HCT116 (cell line): ENCODE results near the gene CDCA3. TPM values are rescaled to one million over a fixed set of nuclear protein-coding genes. Genes with fewer than 3 reads are reported as not detected.

Source experiments
- ATAC-seq: fragments of 200-7000 bp; cut with Tn5 transposase; 2 replicates; pipeline ENCODE4 v1.9.1; 2020; ENCODE audit warnings: mild to moderate bottlenecking, moderate library complexity
- BruUV-seq: library from RNA; stranded (reverse); fragments of 400-500 nt; replicated peaks from 2 replicates; lab custom pipeline; 2021; lab: Mats Ljungman, UMichigan
- CTCF ChIA-PET: fragments of 300-600 bp; sonication (Branson Sonifier 250); formaldehyde crosslinking; loops from one replicate; lab custom pipeline; 2021; ENCODE audit warnings: antibody characterized with exemption; lab: Charles Lee
- POLR2A ChIA-PET: fragments of 300-600, 350-600 bp; sonication (Branson Sonifier 250); formaldehyde crosslinking; loops from one replicate; lab custom pipeline; 2021; ENCODE audit warnings: antibody characterized with exemption; lab: Charles Lee
- RAD21 ChIA-PET, 2 experiments: fragments of 300-600 bp; sonication (Branson Sonifier 250); formaldehyde crosslinking; loops; one replicate each; lab custom pipeline; 2023; ENCODE audit warnings: low total read pairs in 2 of 2; ENCODE audit not compliant: uncharacterized antibody in 2 of 2, unreplicated experiment in 2 of 2, low non-redundant PET in 1 of 2; lab: Charles Lee
- DNase-seq: peaks from one replicate; pipeline ENCODE4 v3.0.0-alpha.2; 2010; ENCODE audit warnings: low read depth, low spot score
- H2AFZ ChIP-seq: fragments of 200-600 bp; shearing (Covaris generic), sonication (generic); 2 replicates; pipeline ENCODE4 v1.6.1; 2017; ENCODE audit warnings: low read depth, mixed run types, mixed read lengths, antibody characterized with exemption, low read length; ENCODE audit not compliant: poor library complexity, severe bottlenecking
- H3K27ac ChIP-seq: 2 replicates; pipeline ENCODE4 v1.5.1; 2012; ENCODE audit warnings: low read depth, low read length
- H3K27me3 ChIP-seq: fragments of 200-600 bp; sonication (generic); 2 replicates; pipeline ENCODE4 v1.6.1; 2016; ENCODE audit warnings: mixed run types, low read length, mixed read lengths; ENCODE audit not compliant: insufficient read depth
- H3K36me3 ChIP-seq, 2 experiments: fragments of 200-500 bp in 1 of 2; fragments of 200-600 bp in 1 of 2; sonication (Bioruptor generic) in 1 of 2; sonication (generic) in 1 of 2; 2 replicates each; pipeline versions ENCODE4 v1.5.1 to v1.6.1; 2014 to 2016; ENCODE audit warnings: low read length in 2 of 2, inconsistent platforms in 1 of 2, mixed read lengths in 1 of 2, mixed run types in 1 of 2; ENCODE audit not compliant: insufficient read depth in 2 of 2, control insufficient read depth in 1 of 2
- H3K4me1 ChIP-seq, 2 experiments: fragments of 200-600 bp in 1 of 2; sonication (generic) in 1 of 2; 2 replicates each; pipeline versions ENCODE4 v1.5.1 to v1.6.1; 2012 to 2017; ENCODE audit warnings: low read length in 2 of 2, inconsistent platforms in 1 of 2, mild to moderate bottlenecking in 1 of 2, mixed read lengths in 1 of 2, mixed run types in 1 of 2, moderate library complexity in 1 of 2; ENCODE audit not compliant: insufficient read depth in 2 of 2, control insufficient read depth in 1 of 2
- H3K4me2 ChIP-seq: fragments of 200-600 bp; sonication (generic); 2 replicates; pipeline ENCODE4 v1.6.1; 2017; ENCODE audit warnings: mixed run types, low read length, mixed read lengths
- H3K4me3 ChIP-seq, 2 experiments: fragments of 200-600 bp in 1 of 2; sonication (generic) in 1 of 2; replicated peaks in 1 of 2; 2 replicates each; pipeline ENCODE4 v1.5.1; 2011 to 2016; ENCODE audit warnings: low read length in 2 of 2, control low read depth in 1 of 2, low read depth in 1 of 2, mild to moderate bottlenecking in 1 of 2, mixed read lengths in 1 of 2, mixed run types in 1 of 2
- H3K79me2 ChIP-seq: fragments of 200-600 bp; sonication (generic); 2 replicates; pipeline ENCODE4 v1.6.1; 2017; ENCODE audit warnings: mild to moderate bottlenecking, mixed run types, low read length, moderate library complexity, mixed read lengths; ENCODE audit not compliant: insufficient read depth
- H3K9ac ChIP-seq: fragments of 200-600 bp; sonication (generic); 2 replicates; pipeline ENCODE4 v1.6.1; 2016; ENCODE audit warnings: low read length, mixed read lengths
- H3K9me2 ChIP-seq: fragments of 200-600 bp; sonication (generic), shearing (Covaris generic); 2 replicates; pipeline ENCODE4 v1.6.1; 2017; ENCODE audit warnings: mixed run types, mild to moderate bottlenecking, moderate library complexity; ENCODE audit not compliant: insufficient read depth
- H3K9me3 ChIP-seq, 2 experiments: fragments of 200-500 bp in 1 of 2; fragments of 200-600 bp in 1 of 2; sonication (Bioruptor generic) in 1 of 2; sonication (generic) in 1 of 2; 2 replicates each; pipeline ENCODE4 v1.6.1; 2014 to 2017; ENCODE audit warnings: low read length in 2 of 2, mixed read lengths in 2 of 2, inconsistent platforms in 1 of 2, low read depth in 1 of 2, mild to moderate bottlenecking in 1 of 2, mixed run types in 1 of 2, moderate library complexity in 1 of 2; ENCODE audit not compliant: control insufficient read depth in 1 of 2, insufficient read depth in 1 of 2
- H4K20me1 ChIP-seq: fragments of 200-600 bp; sonication (generic), shearing (Covaris generic); 2 replicates; pipeline ENCODE4 v1.6.1; 2017; ENCODE audit warnings: mixed run types, mild to moderate bottlenecking, moderate library complexity; ENCODE audit not compliant: insufficient read depth
- EZH2 ChIP-seq: fragments of 200-600 bp; sonication (generic); IDR thresholded peaks from 2 replicates; pipeline ENCODE4 v1.6.1; 2017; ENCODE audit warnings: antibody characterized with exemption, mixed run types
- POLR2AphosphoS5 ChIP-seq: IDR thresholded peaks from 2 replicates; pipeline ENCODE4 v1.6.1; 2011; ENCODE audit warnings: mild to moderate bottlenecking, low read depth, low read length, moderate library complexity
- TCF7L2 ChIP-seq: IDR thresholded peaks from 2 replicates; pipeline ENCODE4 v1.7.0; 2011; ENCODE audit warnings: borderline replicate concordance, inconsistent platforms; ENCODE audit not compliant: insufficient read depth, insufficient read length; ENCODE audit errors: extremely low read depth
- intact Hi-C: fragments of 100-400 bp; cut with micrococcal nuclease; formaldehyde crosslinking; loops from 2 replicates; pipeline ENCODE4 v1.10.0; 2022
- total RNA-seq: library from RNA; stranded (reverse); gene quantifications from one replicate; pipeline ENCODE4 v1.2.1, GENCODE V29; 2021; ENCODE audit not compliant: unreplicated experiment
- TF ChIP-seq, protein P1 (sequence below): IDR thresholded peaks from 2 replicates; pipeline ENCODE4 v1.6.1; 2012
- TF ChIP-seq, protein P2 (sequence below), 3 experiments: fragments of 200-600 bp in 1 of 3; sonication (generic) in 1 of 3; IDR thresholded peaks in 2 of 3; conservative IDR thresholded peaks in 1 of 3; 2 replicates each; pipeline ENCODE4 v1.5.1; 2012 to 2017; ENCODE audit warnings: low read depth in 2 of 3, low read length in 2 of 3, antibody characterized with exemption in 1 of 3, borderline replicate concordance in 1 of 3, control low read depth in 1 of 3, mild to moderate bottlenecking in 1 of 3, mixed read lengths in 1 of 3, mixed run types in 1 of 3, moderate library complexity in 1 of 3; ENCODE audit not compliant: insufficient read depth in 1 of 3

The CDCA3 gene
- total RNA-seq, 1 experiment from 2014 or later: 63.0 TPM

DNA sequence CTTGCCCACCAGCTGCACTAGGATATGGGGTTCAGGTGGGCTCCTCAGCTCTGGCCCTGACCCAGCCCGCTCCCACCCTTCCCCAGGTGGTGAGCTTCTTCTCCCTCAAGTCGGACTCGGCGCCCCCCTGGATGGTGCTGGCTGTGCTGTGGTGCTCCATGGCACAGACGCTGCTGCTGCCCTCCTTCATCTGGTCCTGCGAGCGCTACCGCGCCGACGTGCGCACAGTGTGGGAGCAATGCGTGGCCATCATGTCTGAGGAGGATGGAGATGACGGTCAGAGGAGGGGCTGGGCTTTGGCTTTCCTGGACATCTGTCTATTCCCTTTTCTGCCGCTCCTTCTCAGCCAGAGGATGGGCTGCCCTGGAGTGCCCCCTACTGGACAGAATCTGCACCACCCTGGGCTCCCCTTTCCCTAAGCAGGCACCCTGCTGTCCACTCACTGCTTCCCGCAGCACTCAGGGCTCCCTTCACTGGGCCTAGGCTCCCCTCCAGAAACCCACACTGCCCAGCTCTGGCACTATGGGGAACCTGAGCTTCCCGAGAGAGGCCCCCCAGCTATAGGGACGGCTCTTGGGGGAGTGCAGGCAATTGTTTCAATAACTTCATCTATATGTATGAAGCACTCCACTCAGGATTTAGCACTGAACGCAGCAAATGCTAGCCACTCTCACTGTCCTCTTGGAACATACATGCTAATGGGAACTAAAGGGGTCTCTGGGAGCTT, 25.5 kb downstream of the CDCA3 start:
- peak; percentile 47 for DNase-seq
- Histone ChIP-seq H3K9me3 (no peaks in the 10 kb centered on the region), H3K4me3 (no peak overlapping the region), H3K9ac (no peak overlapping the region), H2AFZ (no peak overlapping the region), H3K27me3 (peaks cover 6% of the 10 kb centered on the region; the same call in 1 of the 2 replicates), H3K27ac (0 out of 2 replicates have a peak overlapping the region, but pooled peaks have one; percentile 78), H4K20me1 (no peaks in the 10 kb centered on the region), H3K36me3 (peaks cover 0 to 4% of the 10 kb centered on the region in 2 experiments; a peak in 1 of 4 replicates), H3K79me2 (peaks cover 31% of the 10 kb centered on the region), H3K9me2 (no peaks in the 10 kb centered on the region), H3K4me2 (no peak overlapping the region), H3K4me1 (peaks cover 25 to 54% of the 10 kb centered on the region in 2 experiments)
- BruUV-seq: no TSS peak
- ATAC-seq: peak; percentile 46
- intact Hi-C loops: loop anchor here (1.0 kb wide), 2 partner anchors 72 to 90 kb away; partner anchors contain the start of gene MLF2
- CTCF ChIA-PET: interaction anchor here (0.9 to 2.8 kb wide), 4 partner anchors 26 to 254 kb away, joined by 3 to 10 read pairs (median 3); partner anchors contain the start of genes MLF2 and USP5
- POLR2A ChIA-PET: no interaction called here
- TF ChIP-seq EZH2 (no peak), POLR2AphosphoS5 (peak; percentile 29; the same call in 1 of the 2 replicates), TCF7L2 (peak; percentile 13)
- TF ChIP-seq, protein P1, sequence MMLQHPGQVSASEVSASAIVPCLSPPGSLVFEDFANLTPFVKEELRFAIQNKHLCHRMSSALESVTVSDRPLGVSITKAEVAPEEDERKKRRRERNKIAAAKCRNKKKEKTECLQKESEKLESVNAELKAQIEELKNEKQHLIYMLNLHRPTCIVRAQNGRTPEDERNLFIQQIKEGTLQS: no peak
- TF ChIP-seq, protein P2, sequence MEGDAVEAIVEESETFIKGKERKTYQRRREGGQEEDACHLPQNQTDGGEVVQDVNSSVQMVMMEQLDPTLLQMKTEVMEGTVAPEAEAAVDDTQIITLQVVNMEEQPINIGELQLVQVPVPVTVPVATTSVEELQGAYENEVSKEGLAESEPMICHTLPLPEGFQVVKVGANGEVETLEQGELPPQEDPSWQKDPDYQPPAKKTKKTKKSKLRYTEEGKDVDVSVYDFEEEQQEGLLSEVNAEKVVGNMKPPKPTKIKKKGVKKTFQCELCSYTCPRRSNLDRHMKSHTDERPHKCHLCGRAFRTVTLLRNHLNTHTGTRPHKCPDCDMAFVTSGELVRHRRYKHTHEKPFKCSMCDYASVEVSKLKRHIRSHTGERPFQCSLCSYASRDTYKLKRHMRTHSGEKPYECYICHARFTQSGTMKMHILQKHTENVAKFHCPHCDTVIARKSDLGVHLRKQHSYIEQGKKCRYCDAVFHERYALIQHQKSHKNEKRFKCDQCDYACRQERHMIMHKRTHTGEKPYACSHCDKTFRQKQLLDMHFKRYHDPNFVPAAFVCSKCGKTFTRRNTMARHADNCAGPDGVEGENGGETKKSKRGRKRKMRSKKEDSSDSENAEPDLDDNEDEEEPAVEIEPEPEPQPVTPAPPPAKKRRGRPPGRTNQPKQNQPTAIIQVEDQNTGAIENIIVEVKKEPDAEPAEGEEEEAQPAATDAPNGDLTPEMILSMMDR (IDR thresholded peaks at IDR 0.05 in 2 of 3, conservative IDR thresholded peaks at IDR 0.05 in 1 of 3; ENCODE audit: borderline replicate concordance in 1 of 3, insufficient read depth in 1 of 3, low read depth in 2 of 3, low read length in 2 of 3): peak in 2 of 3 experiments; percentile 91 to 98; a peak in 4 of 6 replicates
- RAD21 ChIA-PET: no interaction called here
